Measurements from ENCODE around the gene UBFD1.
"Not testable (repeated sequence)": the region's sequence is repeated elsewhere in the genome, so short reads cannot be mapped to it uniquely, and the experiment has no call there.

The UBFD1 gene

DNA sequence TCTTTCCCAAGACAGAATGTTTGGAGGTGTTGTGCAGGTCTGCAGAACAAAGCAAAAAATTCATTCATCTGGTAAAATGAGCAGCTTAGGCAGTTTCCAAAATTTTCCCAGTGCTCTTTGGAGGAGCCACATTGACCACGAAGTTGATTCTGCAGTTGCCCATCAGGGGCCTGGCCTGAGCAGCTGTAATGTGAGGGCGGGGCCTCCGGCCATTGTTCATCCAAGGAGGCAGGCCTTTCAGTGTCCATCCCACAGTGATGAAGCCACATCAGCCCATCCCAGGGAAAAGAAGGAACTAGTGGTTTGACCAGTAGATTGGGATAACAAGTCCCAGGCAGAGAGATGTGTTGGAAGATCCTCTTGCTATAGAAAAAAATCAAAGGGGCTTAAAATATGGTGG is 10.1 kb downstream of the UBFD1 start:
- no peak for DNase-seq (ENCODE audit: low read depth)

GRCh38 chr16:23570992-23571632 is 13.6 kb downstream of the UBFD1 start:
- no peak for DNase-seq (ENCODE audit: low read depth)

- DNase-seq (ENCODE audit: low read depth): no peak
These were observed 14.4 kb downstream of the UBFD1 start for GRCh38 chr16:23571895-23572294.

GRCh38 chr16:23572394-23572793 is 14.9 kb downstream of the UBFD1 start:
- DNase-seq (ENCODE audit: low read depth): no peak

GRCh38 chr16:23573817-23574216 is 16.3 kb downstream of the UBFD1 start:
- DNase-seq (ENCODE audit: low read depth): no peak

- DNase-seq (ENCODE audit: low read depth): no peak
These were observed 18.3 kb downstream of the UBFD1 start for GRCh38 chr16:23575834-23576233.

DNA sequence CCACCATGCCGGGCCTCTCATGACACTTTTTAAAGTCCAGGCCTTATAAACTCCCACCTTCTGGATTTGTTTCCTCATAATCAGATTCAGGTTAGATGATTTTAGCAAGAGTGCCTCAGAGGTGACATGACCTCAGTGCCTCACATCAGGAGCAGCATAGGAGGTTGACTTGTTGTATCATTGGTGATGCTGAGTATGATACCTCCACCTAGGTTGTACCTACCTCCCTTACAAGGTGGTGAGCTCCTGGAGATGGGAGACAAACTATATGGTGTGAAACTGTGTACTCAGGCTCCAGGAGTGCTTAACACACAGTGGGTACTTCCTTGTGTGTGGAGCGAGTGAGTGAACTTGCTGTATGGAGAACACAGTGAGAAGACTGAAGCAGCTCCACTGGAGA is 20.0 kb downstream of the UBFD1 start:
- no peak for DNase-seq (ENCODE audit: low read depth)

GRCh38 chr16:23578101-23578830 is 20.7 kb downstream of the UBFD1 start:
- DNase-seq (ENCODE audit: low read depth): no peak

GRCh38 chr16:23579371-23579770 is 21.8 kb downstream of the UBFD1 start:
- DNase-seq (ENCODE audit: low read depth): no peak

DNA sequence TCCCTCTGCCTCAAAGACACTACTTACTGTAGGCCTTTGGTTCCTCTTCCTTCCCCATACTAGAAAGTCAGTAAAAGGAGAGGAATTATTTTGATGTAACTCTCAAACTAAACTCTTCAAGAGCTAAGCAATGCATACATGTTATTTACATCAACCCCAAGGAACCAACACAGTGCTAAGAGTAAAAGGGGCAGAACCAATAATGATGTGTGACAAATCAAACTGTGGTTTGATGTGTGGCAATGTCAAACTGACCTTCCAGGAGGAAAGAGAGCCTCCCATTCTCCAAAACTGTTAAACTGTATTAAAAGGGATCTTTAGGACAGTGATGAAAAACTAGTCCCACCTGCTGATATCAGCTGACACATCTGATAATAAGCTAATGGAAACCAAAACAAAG is 22.9 kb downstream of the UBFD1 start:
- DNase-seq (ENCODE audit: low read depth): no peak

DNA sequence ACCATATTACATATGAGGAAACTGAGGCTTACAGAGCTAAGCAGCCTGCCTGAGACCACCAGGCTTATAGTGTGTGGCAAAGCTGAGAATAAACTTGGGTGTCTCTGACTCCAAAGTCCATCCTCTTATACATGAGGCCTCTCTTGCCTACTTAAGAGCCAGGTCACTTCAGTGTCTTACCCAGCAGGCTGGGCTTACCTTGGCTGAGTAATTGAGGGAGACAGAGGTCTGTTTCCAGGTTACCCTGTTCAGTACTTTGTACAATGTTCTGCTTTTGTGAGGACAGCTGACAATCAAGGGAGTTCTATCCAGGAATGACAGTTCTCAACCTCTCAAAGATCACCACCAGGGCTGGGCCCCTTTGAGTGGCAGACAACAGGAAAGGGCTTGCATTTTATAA is 24.2 kb downstream of the UBFD1 start:
- DNase-seq (ENCODE audit: low read depth): no peak

DNA sequence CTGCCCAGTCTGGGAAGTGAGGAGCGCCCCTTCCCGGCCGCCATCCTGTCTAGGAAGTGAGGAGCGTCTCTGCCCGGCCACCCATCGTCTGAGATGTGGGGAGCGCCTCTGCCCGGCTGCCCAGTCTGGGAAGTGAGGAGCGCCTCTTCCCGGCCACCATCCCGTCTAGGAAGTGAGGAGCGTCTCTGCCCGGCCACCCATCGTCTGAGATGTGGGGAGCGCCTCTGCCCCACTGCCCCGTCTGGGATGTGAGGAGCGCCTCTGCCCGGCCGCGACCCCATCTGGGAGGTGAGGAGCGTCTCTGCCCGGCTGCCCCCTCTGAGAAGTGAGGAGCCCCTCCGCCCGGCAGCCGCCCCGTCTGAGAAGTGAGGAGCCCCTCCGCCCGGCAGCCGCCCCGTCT is 25.7 kb downstream of the UBFD1 start:
- not testable (repeated sequence) for DNase-seq (ENCODE audit: low read depth)

GRCh38 chr16:23584186-23585076 is 26.9 kb downstream of the UBFD1 start:
- no peak for DNase-seq (ENCODE audit: low read depth)

DNA sequence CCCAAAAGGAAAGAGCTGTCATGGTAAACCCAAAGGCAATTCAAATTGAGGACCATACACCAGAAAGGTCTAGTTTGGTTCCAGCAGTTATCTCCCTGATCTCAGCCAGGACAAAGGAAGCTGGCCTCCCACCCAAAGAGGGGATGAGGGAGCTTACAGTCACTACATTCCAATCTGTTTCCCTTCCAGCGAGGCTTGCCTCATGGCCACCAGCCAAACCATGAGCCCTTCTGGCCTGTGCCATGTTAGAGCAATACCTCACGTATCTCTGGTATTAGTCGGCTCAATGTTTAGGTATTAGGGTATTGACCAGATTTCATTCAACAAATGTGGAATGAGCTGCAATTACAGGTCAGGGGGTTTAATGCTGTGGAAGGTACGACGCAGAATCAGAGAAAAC is 30.2 kb downstream of the UBFD1 start:
- no peak for DNase-seq (ENCODE audit: low read depth)

- no peak for DNase-seq (ENCODE audit: low read depth)
These were observed 32.7 kb downstream of the UBFD1 start for GRCh38 chr16:23590181-23590580.

DNA sequence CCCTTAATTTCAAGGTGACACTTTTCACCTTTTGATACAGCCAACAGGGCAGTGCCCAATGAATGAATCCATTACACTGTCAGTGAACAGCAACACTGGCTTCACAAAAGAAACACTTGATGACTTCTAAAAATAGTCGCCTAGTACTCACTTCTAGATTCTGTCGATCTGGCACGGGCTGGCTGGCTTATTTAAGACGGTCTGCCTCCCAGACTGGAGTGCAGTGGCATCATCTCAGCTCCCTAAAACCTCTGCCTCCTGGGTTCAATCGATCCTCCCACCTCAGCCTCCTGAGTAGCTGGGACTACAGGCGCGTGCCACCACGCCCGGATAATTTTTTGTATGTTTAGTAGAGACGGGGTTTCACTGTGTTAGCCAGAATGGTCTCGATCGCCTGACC is 36.7 kb downstream of the UBFD1 start:
- DNase-seq (ENCODE audit: low read depth): no peak

GRCh38 chr16:23595246-23595950 is 37.9 kb downstream of the UBFD1 start:
- no peak for DNase-seq (ENCODE audit: low read depth)

GRCh38 chr16:23595951-23596720 is 38.6 kb downstream of the UBFD1 start, which contains the start of gene NDUFAB1:
Gene NDUFAB1, minus strand, starts transcription at chr16:23596316. Its CDS starts 26 bp downstream, at chr16:23596290.
- peak; percentile 92 for DNase-seq (ENCODE audit: low read depth)

- peak; percentile 10 for DNase-seq (ENCODE audit: low read depth)
These were observed 39.7 kb downstream of the UBFD1 start for GRCh38 chr16:23597003-23597756.

- no peak for DNase-seq (ENCODE audit: low read depth)
These were observed 50.2 kb downstream of the UBFD1 start for GRCh38 chr16:23607726-23608125.

GRCh38 chr16:23608194-23608593 is 50.7 kb downstream of the UBFD1 start:
- DNase-seq (ENCODE audit: low read depth): no peak

Data from activated T-cell treated with anti-CD3 and anti-CD28 coated beads for 48 hours (primary cell).